Thyroid gland (tissue), 4 donors: ENCODE measurements around the gene BZW1. TPM values are rescaled to one million over a fixed set of nuclear protein-coding genes. Genes with fewer than 3 reads are reported as not detected.

Experiments used
- DNase-seq, 2 donors: peaks; one replicate each; pipeline ENCODE4 v3.0.0-alpha.2; 2019
- H3K27ac ChIP-seq, 3 donors: fragments of 200-600 bp; sonication (generic); 1 replicate in 2 of 3; 2 replicates in 1 of 3; pipeline ENCODE4 v1.5.1; 2016 to 2019; ENCODE audit warnings: mild to moderate bottlenecking in 1 of 3, moderate library complexity in 1 of 3
- H3K27me3 ChIP-seq: fragments of 200-600 bp; sonication (generic); one replicate; pipeline ENCODE4 v1.5.1; 2019
- H3K36me3 ChIP-seq, 2 donors: fragments of 200-600 bp; sonication (generic); one replicate each; pipeline ENCODE4 v1.5.1; 2016 to 2019
- H3K4me1 ChIP-seq, 2 donors: fragments of 200-600 bp; sonication (generic); one replicate each; pipeline ENCODE4 v1.5.1; 2017 to 2019
- H3K4me3 ChIP-seq, 3 donors: fragments of 200-600 bp; sonication (generic); replicated peaks in 1 of 3; 1 replicate in 2 of 3; 2 replicates in 1 of 3; pipeline ENCODE4 v1.5.1; 2016; ENCODE audit warnings: mild to moderate bottlenecking in 1 of 3
- H3K9me3 ChIP-seq: fragments of 200-600 bp; sonication (generic); one replicate; pipeline ENCODE4 v1.5.1; 2017
- CTCF ChIP-seq, 6 experiments: fragments of 200-600 bp in 3 of 6; fragments of 450-650 bp in 3 of 6; sonication (generic) in 3 of 6; IDR thresholded peaks; one replicate each; pipeline ENCODE4 v1.5.1; 2016 to 2019; ENCODE audit warnings: antibody characterized with exemption in 6 of 6, mild to moderate bottlenecking in 2 of 6, inconsistent platforms in 1 of 6, moderate library complexity in 1 of 6
- POLR2A ChIP-seq, 2 donors: fragments of 450-650 bp; IDR thresholded peaks; one replicate each; pipeline ENCODE4 v1.6.1; 2017; ENCODE audit warnings: antibody characterized with exemption in 2 of 2, mild to moderate bottlenecking in 2 of 2, moderate library complexity in 1 of 2
- whole genome bisulfite sequencing, 2 donors: methylation state at CpG; one replicate each; pipeline ENCODE4 v1.1.5; 2017; 5-methylcytosine and 5-hydroxymethylcytosine counted together
- intact Hi-C: fragments of 100-400 bp; cut with DNase I; formaldehyde crosslinking; loops from one replicate; pipeline ENCODE4 v1.15.1; 2023
- total RNA-seq, 4 donors: library from RNA; depleted of rRNA; stranded (reverse); fragments of >200 nt; gene quantifications; one replicate each; pipeline ENCODE4 v1.2.3, GENCODE V29; 2016

BZW1 gene
- total RNA-seq, 4 donors from 2014 or later = 136 to 192 (median 144) TPM

GRCh38 chr2:200828104-200828503 lies 16.4 kb downstream of the BZW1 start:
- H3K36me3 ChIP-seq = no peaks in the 10 kb centered on the region
- DNase-seq = no peak
- TF ChIP-seq POLR2A (IDR thresholded peaks at IDR 0.05) (no peak), CTCF (IDR thresholded peaks at IDR 0.05) (no peak)
- H3K27ac ChIP-seq = no peak overlapping the region
- no peaks in the 10 kb centered on the region for H3K4me1 ChIP-seq
- intact Hi-C loops = no loop called here
- H3K9me3 ChIP-seq = no peaks in the 10 kb centered on the region
- no peak overlapping the region for H3K4me3 ChIP-seq
- 86% methylated on average over 2 of the region's 2 CpGs for WGBS, 2 donors
- H3K27me3 ChIP-seq = no peaks in the 10 kb centered on the region

- Histone ChIP-seq H3K36me3 (no peaks in the 10 kb centered on the region), H3K27me3 (no peaks in the 10 kb centered on the region), H3K4me1 (no peaks in the 10 kb centered on the region), H3K4me3 (no peak overlapping the region), H3K9me3 (no peaks in the 10 kb centered on the region), H3K27ac (no peak overlapping the region)
- 96 to 98% methylated on average over 9 of the region's 9 CpGs for WGBS, 2 donors
- no peak for DNase-seq
- intact Hi-C loops = no loop called here
- TF ChIP-seq CTCF (IDR thresholded peaks at IDR 0.05) (no peak), POLR2A (IDR thresholded peaks at IDR 0.05) (no peak)
Observed at GRCh38 chr2:200828572-200829257, 17.0 kb downstream of the BZW1 start.

- Histone ChIP-seq H3K4me3 (no peak overlapping the region), H3K4me1 (no peaks in the 10 kb centered on the region), H3K36me3 (no peaks in the 10 kb centered on the region), H3K9me3 (no peaks in the 10 kb centered on the region), H3K27me3 (no peaks in the 10 kb centered on the region), H3K27ac (no peak overlapping the region)
- DNase-seq = no peak
- no peak for TF ChIP-seq CTCF (IDR thresholded peaks at IDR 0.05)
- TF ChIP-seq POLR2A (IDR thresholded peaks at IDR 0.05) = no peak
- whole genome bisulfite sequencing, 2 donors = 87 to 94% methylated on average over 2 of the region's 2 CpGs
- intact Hi-C loops = no loop called here
Observed at GRCh38 chr2:200829258-200829655, 17.5 kb downstream of the BZW1 start.

GRCh38 chr2:200834701-200835100 lies 23.0 kb downstream of the BZW1 start:
- no peaks in the 10 kb centered on the region for H3K4me1 ChIP-seq
- no peaks in the 10 kb centered on the region for H3K9me3 ChIP-seq
- DNase-seq = no peak
- H3K4me3 ChIP-seq = no peak overlapping the region
- no peaks in the 10 kb centered on the region for H3K27me3 ChIP-seq
- WGBS, 2 donors = 91 to 95% methylated on average over 4 of the region's 4 CpGs
- intact Hi-C loops = no loop called here
- no peaks in the 10 kb centered on the region for H3K36me3 ChIP-seq
- TF ChIP-seq CTCF (IDR thresholded peaks at IDR 0.05) = no peak
- no peak for TF ChIP-seq POLR2A (IDR thresholded peaks at IDR 0.05)
- H3K27ac ChIP-seq = no peak overlapping the region

GRCh38 chr2:200839513-200839912 lies 27.8 kb downstream of the BZW1 start:
- H3K9me3 ChIP-seq = no peaks in the 10 kb centered on the region
- no peak for DNase-seq
- 89 to 94% methylated on average over 3 of the region's 3 CpGs for WGBS, 2 donors
- TF ChIP-seq CTCF (IDR thresholded peaks at IDR 0.05) (no peak), POLR2A (IDR thresholded peaks at IDR 0.05) (no peak)
- intact Hi-C loops = no loop called here
- no peaks in the 10 kb centered on the region for H3K4me1 ChIP-seq
- H3K4me3 ChIP-seq = no peak overlapping the region
- no peaks in the 10 kb centered on the region for H3K27me3 ChIP-seq
- H3K36me3 ChIP-seq = no peaks in the 10 kb centered on the region
- no peak overlapping the region for H3K27ac ChIP-seq
